Sigmoid colon (tissue), 7 donors: ENCODE measurements around the gene MLXIP. TPM values are rescaled to one million over a fixed set of nuclear protein-coding genes. Genes with fewer than 3 reads are reported as not detected.

ENCODE experiments used
- DNase-seq: peaks from one replicate; pipeline ENCODE4 v3.0.0-alpha.2; 2019
- H3K27ac ChIP-seq, 4 donors: fragments of 200-600 bp; sonication (generic); one replicate each; pipeline ENCODE4 v1.5.1; 2016 to 2019; ENCODE audit warnings: mild to moderate bottlenecking in 1 of 4
- H3K27me3 ChIP-seq, 3 donors: fragments of 200-600 bp; sonication (generic); one replicate each; pipeline ENCODE4 v1.5.1; 2019; ENCODE audit warnings: mild to moderate bottlenecking in 1 of 3
- H3K36me3 ChIP-seq, 4 donors: fragments of 200-600 bp; sonication (generic); one replicate each; pipeline ENCODE4 v1.5.1; 2016 to 2019
- H3K4me1 ChIP-seq, 4 donors: fragments of 200-600 bp; sonication (generic); one replicate each; pipeline ENCODE4 v1.5.1; 2017 to 2019
- H3K4me3 ChIP-seq, 4 donors: fragments of 200-600 bp; sonication (generic); one replicate each; pipeline ENCODE4 v1.5.1; 2017 to 2019; ENCODE audit warnings: mild to moderate bottlenecking in 2 of 4, moderate library complexity in 1 of 4
- H3K9me3 ChIP-seq, 4 donors: fragments of 200-600 bp in 3 of 4; sonication (generic) in 3 of 4; one replicate each; pipeline versions ENCODE4 v1.5.1 to v1.6.1; 2013 to 2019
- CTCF ChIP-seq, 4 experiments: fragments of 450-650 bp in 3 of 4; fragments of 200-600 bp in 1 of 4; IDR thresholded peaks; one replicate each; pipeline ENCODE4 v1.5.1; 2016 to 2019; ENCODE audit warnings: antibody characterized with exemption in 4 of 4, mild to moderate bottlenecking in 3 of 4, moderate library complexity in 2 of 4
- EP300 ChIP-seq, 4 donors: sonication (generic); formaldehyde crosslinking; IDR thresholded peaks; one replicate each; pipeline ENCODE4 v1.6.1; 2017; ENCODE audit warnings: antibody characterized with exemption in 4 of 4
- POLR2A ChIP-seq, 2 donors: fragments of 450-650 bp; IDR thresholded peaks; one replicate each; pipeline ENCODE4 v1.6.1; 2016; ENCODE audit warnings: antibody characterized with exemption in 2 of 2, mild to moderate bottlenecking in 2 of 2, moderate library complexity in 2 of 2
- POLR2AphosphoS5 ChIP-seq, 4 donors: sonication (generic); formaldehyde crosslinking; IDR thresholded peaks; one replicate each; pipeline ENCODE4 v1.6.1; 2017; ENCODE audit warnings: antibody characterized with exemption in 4 of 4
- WGBS, 2 donors: extraction: QIAGEN DNeasy Blood & Tissue Kit; methylation state at CpG; one replicate each; pipeline ENCODE4 v1.1.7; 2013; 5-methylcytosine and 5-hydroxymethylcytosine counted together
- intact Hi-C: fragments of 100-400 bp; cut with DNase I; formaldehyde crosslinking; loops from one replicate; pipeline ENCODE4 v1.15.1; 2023
- polyA plus RNA-seq, 3 donors: library from polyadenylated mRNA; stranded (reverse); fragments of 200-250 nt; gene quantifications; one replicate each; pipeline ENCODE4 v1.2.3, GENCODE V29; 2013
- total RNA-seq, 4 donors: library from RNA; depleted of rRNA; stranded (reverse); fragments of >200 nt; gene quantifications; one replicate each; pipeline ENCODE4 v1.1.0, GENCODE V29; 2016
- donor health status: healthy with polysubstance abuse.
- donor health status: Bipolar disorder and iron deficiency.
- donor health status: healthy.

The MLXIP gene
- total and polyA plus RNA-seq, 7 donors, result 15.6 to 141 (median 37.5) TPM

GRCh38 chr12:122031342-122032216 is 47.0 kb upstream of the MLXIP start:
- peak; percentile 46 to 73 (median 68) for TF ChIP-seq CTCF (IDR thresholded peaks at IDR 0.05)
- no peak for TF ChIP-seq POLR2A (IDR thresholded peaks at IDR 0.05)
- Histone ChIP-seq H3K4me3 (no peak overlapping the region), H3K4me1 (peaks cover 0 to 5% (median 0%) of the 10 kb centered on the region in 4 donors), H3K9me3 (no peaks in the 10 kb centered on the region), H3K27me3 (no peaks in the 10 kb centered on the region), H3K36me3 (peaks cover 0 to 18% (median 8%) of the 10 kb centered on the region in 4 donors), H3K27ac (no peak overlapping the region)
- intact Hi-C loops, result loop anchor here (10.0 kb wide), 1 partner anchor 153 kb away; the partner anchor contains the start of gene LRRC43
- 56 to 74% methylated on average over 21 of the region's 21 CpGs for WGBS, 2 donors
- DNase-seq, result no peak

GRCh38 chr12:122032580-122032979 is 46.0 kb upstream of the MLXIP start:
- Histone ChIP-seq H3K4me3 (no peak overlapping the region), H3K27ac (no peak overlapping the region), H3K36me3 (peaks cover 0 to 26% (median 15%) of the 10 kb centered on the region in 4 donors), H3K27me3 (no peaks in the 10 kb centered on the region), H3K4me1 (peaks cover 0 to 5% (median 0%) of the 10 kb centered on the region in 4 donors), H3K9me3 (no peaks in the 10 kb centered on the region)
- DNase-seq, result no peak
- intact Hi-C loops, result loop anchor here (10.0 kb wide), 1 partner anchor 152 kb away; the partner anchor contains the start of gene LRRC43
- no peak for TF ChIP-seq CTCF (IDR thresholded peaks at IDR 0.05)
- no peak for TF ChIP-seq POLR2AphosphoS5 (IDR thresholded peaks at IDR 0.05)
- TF ChIP-seq POLR2A (IDR thresholded peaks at IDR 0.05), result no peak
- TF ChIP-seq EP300 (IDR thresholded peaks at IDR 0.05), result no peak
- WGBS, 2 donors, result 85 to 92% methylated on average over 11 of the region's 11 CpGs

GRCh38 chr12:122035292-122035691 is 43.3 kb upstream of the MLXIP start:
- DNase-seq, result no peak
- Histone ChIP-seq H3K9me3 (no peaks in the 10 kb centered on the region), H3K36me3 (peaks cover 0 to 38% (median 15%) of the 10 kb centered on the region in 4 donors), H3K4me3 (no peak overlapping the region), H3K4me1 (no peaks in the 10 kb centered on the region), H3K27me3 (no peaks in the 10 kb centered on the region), H3K27ac (no peak overlapping the region)
- intact Hi-C loops, result loop anchor here (10.0 kb wide), 1 partner anchor 150 kb away; the partner anchor contains the start of gene LRRC43
- whole genome bisulfite sequencing, 2 donors, result 68 to 88% methylated on average over 8 of the region's 8 CpGs
- TF ChIP-seq EP300 (IDR thresholded peaks at IDR 0.05) (no peak), CTCF (IDR thresholded peaks at IDR 0.05) (no peak), POLR2AphosphoS5 (IDR thresholded peaks at IDR 0.05) (no peak), POLR2A (IDR thresholded peaks at IDR 0.05) (no peak)

- Histone ChIP-seq H3K4me1 (no peaks in the 10 kb centered on the region), H3K4me3 (no peak overlapping the region), H3K27ac (no peak overlapping the region), H3K27me3 (no peaks in the 10 kb centered on the region), H3K9me3 (no peaks in the 10 kb centered on the region), H3K36me3 (peaks cover 0 to 38% (median 15%) of the 10 kb centered on the region in 4 donors)
- TF ChIP-seq EP300 (IDR thresholded peaks at IDR 0.05) (no peak), POLR2A (IDR thresholded peaks at IDR 0.05) (no peak), POLR2AphosphoS5 (IDR thresholded peaks at IDR 0.05) (no peak), CTCF (IDR thresholded peaks at IDR 0.05) (no peak)
- intact Hi-C loops, result loop anchor here (10.0 kb wide), 1 partner anchor 149 kb away; the partner anchor contains the start of gene LRRC43
- WGBS, 2 donors, result 88 to 92% methylated on average over 6 of the region's 6 CpGs
- no peak for DNase-seq
Measured at GRCh38 chr12:122036153-122036552, 42.4 kb upstream of the MLXIP start.
